ENCODE measurements around the gene COPS7A.

DNA sequence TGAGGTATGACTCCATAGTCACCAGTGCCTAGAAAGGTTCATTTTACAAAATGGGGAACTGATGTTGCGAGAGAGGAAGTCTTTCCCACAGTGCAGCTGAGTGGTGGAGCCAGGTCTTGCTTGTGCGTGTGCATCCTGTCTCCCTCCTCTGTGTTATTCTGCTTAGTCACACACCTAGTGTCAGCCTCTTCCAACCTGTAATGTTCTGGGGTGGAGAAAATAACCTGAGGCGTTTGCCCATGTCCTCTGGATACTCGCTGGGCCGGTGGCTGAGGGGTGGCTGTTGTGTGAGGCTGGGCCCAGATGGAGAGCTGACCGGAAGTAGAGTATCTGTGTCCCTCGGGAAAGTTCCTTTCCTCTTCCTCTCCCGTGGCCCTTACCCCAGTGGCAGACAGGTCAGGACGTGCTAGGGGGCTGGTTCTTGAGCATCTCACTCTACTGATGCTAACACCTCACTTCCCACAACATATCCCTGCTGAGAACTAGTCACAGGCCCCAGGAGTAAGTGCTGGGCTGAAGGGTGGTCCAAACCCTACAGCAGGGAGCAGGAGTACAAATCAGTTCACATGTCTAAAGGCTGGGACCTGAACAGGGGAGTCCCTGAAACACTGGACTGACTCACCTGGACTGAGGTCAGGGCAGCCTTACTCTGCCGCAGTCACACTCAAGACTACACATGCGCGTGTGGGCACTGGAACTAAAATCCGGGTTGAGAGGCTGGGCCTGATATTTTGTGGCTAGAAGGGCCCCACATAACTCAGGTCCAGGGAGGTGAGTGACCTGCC lies 22.1 kb downstream of the COPS7A start:
- TF ChIP-seq POLR2A (IDR thresholded peaks at IDR 0.05; ENCODE audit: borderline replicate concordance, extremely low read depth, insufficient read depth, insufficient read length) (no peak), YY1 (IDR thresholded peaks at IDR 0.05; ENCODE audit: extremely low read depth, insufficient replicate concordance, low read depth, low read length) (no peak), TCF7L2 (IDR thresholded peaks at IDR 0.05; ENCODE audit: borderline replicate concordance, extremely low read depth, insufficient read depth, insufficient read length) (no peak), POLR2AphosphoS5 (IDR thresholded peaks at IDR 0.05; ENCODE audit: low read depth, low read length) (no peak), RAD21 (IDR thresholded peaks at IDR 0.05; ENCODE audit: low read depth) (no peak), EZH2 (IDR thresholded peaks at IDR 0.05) (no peak), ZNF274 (IDR thresholded peaks at IDR 0.05; ENCODE audit: low read depth, low read length) (no peak), FOSL1 (IDR thresholded peaks at IDR 0.05; ENCODE audit: low read depth) (no peak), JUND (IDR thresholded peaks at IDR 0.05) (no peak)
- TF ChIP-seq, protein P1, sequence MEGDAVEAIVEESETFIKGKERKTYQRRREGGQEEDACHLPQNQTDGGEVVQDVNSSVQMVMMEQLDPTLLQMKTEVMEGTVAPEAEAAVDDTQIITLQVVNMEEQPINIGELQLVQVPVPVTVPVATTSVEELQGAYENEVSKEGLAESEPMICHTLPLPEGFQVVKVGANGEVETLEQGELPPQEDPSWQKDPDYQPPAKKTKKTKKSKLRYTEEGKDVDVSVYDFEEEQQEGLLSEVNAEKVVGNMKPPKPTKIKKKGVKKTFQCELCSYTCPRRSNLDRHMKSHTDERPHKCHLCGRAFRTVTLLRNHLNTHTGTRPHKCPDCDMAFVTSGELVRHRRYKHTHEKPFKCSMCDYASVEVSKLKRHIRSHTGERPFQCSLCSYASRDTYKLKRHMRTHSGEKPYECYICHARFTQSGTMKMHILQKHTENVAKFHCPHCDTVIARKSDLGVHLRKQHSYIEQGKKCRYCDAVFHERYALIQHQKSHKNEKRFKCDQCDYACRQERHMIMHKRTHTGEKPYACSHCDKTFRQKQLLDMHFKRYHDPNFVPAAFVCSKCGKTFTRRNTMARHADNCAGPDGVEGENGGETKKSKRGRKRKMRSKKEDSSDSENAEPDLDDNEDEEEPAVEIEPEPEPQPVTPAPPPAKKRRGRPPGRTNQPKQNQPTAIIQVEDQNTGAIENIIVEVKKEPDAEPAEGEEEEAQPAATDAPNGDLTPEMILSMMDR (IDR thresholded peaks at IDR 0.05 in 2 of 3, conservative IDR thresholded peaks at IDR 0.05 in 1 of 3; ENCODE audit: borderline replicate concordance in 1 of 3, insufficient read depth in 1 of 3, low read depth in 2 of 3, low read length in 2 of 3), result no peak

Data from HCT116 (cell line).